Subcutaneous adipose tissue (tissue), 4 donors: ENCODE results near the gene POU6F2. TPM values are rescaled to one million over a fixed set of nuclear protein-coding genes. Genes with fewer than 3 reads are reported as not detected.

Experiments
- total RNA-seq, 4 donors: library from RNA; depleted of rRNA; stranded (reverse); fragments of >200 nt; gene quantifications; one replicate each; pipeline ENCODE4 v1.1.0, GENCODE V29; 2016
- TF ChIP-seq, protein P1 (sequence below): fragments of 450-650 bp; IDR thresholded peaks from one replicate; pipeline ENCODE4 v1.5.1; 2016; ENCODE audit warnings: low read depth, mild to moderate bottlenecking, control low read depth, antibody characterized with exemption, moderate library complexity

Gene POU6F2
- total RNA-seq, 4 donors from 2014 or later, result not detected

GRCh38 chr7:39247576-39247975, 269.9 kb downstream of the POU6F2 start:
- TF ChIP-seq, protein P1, sequence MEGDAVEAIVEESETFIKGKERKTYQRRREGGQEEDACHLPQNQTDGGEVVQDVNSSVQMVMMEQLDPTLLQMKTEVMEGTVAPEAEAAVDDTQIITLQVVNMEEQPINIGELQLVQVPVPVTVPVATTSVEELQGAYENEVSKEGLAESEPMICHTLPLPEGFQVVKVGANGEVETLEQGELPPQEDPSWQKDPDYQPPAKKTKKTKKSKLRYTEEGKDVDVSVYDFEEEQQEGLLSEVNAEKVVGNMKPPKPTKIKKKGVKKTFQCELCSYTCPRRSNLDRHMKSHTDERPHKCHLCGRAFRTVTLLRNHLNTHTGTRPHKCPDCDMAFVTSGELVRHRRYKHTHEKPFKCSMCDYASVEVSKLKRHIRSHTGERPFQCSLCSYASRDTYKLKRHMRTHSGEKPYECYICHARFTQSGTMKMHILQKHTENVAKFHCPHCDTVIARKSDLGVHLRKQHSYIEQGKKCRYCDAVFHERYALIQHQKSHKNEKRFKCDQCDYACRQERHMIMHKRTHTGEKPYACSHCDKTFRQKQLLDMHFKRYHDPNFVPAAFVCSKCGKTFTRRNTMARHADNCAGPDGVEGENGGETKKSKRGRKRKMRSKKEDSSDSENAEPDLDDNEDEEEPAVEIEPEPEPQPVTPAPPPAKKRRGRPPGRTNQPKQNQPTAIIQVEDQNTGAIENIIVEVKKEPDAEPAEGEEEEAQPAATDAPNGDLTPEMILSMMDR, result no peak

GRCh38 chr7:39248041-39248691, 270.5 kb downstream of the POU6F2 start:
- TF ChIP-seq, protein P1, result no peak

DNA sequence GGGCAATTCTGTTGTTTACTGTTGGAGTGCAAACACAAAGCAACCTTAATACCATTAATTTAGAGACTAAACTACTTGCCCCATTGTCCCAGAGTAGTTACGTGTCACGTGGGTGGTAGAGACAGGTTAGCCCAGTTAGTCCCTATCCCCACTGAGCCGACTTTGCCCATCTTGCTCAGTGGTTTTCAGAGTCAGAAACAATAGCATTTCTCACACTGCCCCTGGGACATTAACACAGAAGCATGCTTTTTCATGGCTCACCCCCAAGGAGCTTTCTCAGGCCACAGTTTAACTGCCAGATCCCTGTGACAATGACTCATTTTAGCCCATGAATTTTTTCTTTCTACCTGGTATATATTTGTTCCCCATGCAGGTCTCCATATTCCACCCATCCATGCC, 271.0 kb downstream of the POU6F2 start:
- TF ChIP-seq, protein P1, result no peak

GRCh38 chr7:39249635-39250152, 272.0 kb downstream of the POU6F2 start:
- TF ChIP-seq, protein P1, result no peak

GRCh38 chr7:39252916-39253315, 275.2 kb downstream of the POU6F2 start:
- TF ChIP-seq, protein P1, result no peak

DNA sequence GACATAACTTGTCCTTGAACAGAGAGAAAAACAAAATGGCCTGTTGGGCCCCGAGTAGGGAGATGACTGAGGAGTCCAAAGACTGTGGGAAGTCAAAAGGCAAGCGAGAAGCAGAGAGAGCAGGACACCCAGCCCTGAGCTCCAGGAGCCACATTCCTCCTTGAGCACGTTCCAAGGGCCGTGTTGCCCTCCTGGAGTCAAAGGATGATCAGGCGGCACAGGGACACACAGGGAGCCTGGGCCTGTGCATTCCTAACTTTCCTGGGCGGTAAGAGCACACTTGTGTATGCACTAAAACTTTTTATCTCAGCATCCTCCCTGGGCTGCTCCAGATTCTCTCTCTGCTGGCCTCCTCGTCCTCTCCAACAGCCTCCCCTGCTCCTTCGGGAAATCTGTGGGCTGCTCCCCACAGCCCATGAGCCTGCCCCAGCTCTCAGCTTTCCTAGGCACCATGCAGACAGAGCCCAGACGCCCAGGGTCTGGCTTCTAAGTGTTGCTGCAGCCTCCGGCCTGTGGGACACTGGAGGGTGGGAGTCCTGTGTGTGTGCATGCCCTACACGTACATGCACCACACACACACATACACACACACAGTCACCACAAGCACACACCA, 281.8 kb downstream of the POU6F2 start:
- TF ChIP-seq, protein P1, result no peak

GRCh38 chr7:39260279-39260844, 282.7 kb downstream of the POU6F2 start:
- TF ChIP-seq, protein P1, result no peak
